ENCODE data around the gene RREB1.
A peak's percentile ranks its signal among the peaks of the same experiment; 100 is the strongest.
"Not testable (repeated sequence)": the region's sequence is repeated elsewhere in the genome, so short reads cannot be mapped to it uniquely, and the experiment has no call there.

The RREB1 gene

DNA sequence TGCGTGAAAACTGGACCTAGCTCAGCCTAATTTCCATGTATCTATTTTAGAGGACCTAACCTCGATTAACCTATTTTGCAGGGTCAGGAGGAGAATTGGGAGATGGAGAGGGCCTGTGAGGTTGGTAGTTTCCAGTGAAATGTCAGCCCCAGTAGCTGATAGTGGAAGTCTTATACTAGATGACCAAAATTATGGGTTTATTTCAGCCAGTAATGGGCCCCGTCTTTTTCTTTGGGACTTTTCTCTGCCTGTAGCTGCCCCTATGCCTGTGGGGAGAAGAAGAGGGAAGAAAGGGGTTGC lies 37.8 kb downstream of the RREB1 start:
- no peak for DNase-seq

DNA sequence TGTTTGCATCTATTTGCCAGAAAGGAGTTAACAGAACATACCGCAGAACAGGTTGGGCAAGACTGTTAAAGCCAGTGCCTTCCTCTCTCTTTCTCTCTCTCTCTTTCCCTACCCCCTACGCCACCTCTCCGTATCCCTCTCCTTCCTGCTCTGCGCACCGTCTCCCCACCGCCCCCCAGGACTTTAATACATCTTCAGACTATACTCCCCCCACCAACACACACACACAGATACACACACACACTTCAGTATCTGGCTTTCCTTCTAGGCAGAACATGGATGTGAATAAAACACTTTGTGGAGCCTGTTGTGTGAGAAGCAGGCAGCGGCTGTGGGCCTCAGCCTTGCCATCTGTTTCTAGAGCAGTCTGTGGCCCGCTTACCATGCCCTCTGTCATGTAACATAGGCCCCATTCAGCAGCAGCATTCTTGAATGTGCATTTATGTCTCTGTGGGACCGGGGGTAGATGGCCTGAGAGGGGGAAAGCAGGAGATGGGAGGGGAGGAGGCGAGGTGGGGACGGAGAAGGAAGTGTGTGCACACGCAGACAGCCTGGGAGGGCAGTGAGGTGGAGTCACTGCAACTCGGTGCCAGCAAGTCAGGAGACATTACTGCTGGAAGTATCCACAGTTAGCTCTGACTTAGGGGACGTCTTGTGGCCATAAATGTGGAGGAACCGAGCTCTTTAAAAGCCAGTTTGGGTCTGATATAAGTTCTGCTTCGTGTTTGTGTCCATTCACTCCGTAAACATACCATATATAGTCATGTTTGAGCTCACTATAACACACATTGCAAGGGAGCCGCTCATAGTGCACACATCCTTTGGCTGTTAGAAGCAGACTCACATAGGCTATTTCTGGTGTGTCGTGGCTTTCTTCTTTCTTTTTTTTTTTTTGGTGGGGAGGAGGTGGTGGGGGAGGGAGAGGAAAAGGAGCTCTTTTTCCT lies 38.4 kb downstream of the RREB1 start:
- peak; percentile 27 for DNase-seq

DNA sequence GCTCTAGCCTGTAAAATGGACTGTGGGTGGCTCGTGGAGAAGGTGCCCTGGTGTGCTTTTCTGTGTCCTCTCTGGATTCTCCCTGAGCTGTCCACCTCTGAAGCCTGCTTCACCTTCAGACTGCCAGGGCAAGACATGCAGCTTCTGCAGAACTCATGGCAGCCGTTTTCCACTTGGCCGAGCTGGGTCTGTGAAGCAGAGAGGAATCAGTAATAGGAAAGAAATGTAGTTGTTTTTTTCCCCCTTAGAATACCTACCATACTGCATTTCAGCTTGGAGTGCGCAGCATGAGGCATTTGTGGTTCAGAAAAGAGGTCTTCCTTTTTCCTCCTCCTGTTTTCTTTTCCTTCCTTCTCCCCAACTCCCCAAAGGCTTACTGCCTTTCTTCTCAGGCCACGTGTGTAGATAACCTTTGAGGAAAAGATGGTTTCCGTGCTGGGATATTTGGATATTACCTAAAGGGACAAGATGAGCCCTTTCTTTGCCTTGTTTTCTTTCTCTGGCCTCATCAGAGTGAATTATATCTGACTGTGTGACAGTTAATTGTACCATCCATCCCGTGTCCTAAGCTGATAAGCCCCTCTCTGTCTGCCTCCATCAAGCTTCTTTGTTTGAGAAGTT lies 39.4 kb downstream of the RREB1 start:
- no peak for DNase-seq

DNA sequence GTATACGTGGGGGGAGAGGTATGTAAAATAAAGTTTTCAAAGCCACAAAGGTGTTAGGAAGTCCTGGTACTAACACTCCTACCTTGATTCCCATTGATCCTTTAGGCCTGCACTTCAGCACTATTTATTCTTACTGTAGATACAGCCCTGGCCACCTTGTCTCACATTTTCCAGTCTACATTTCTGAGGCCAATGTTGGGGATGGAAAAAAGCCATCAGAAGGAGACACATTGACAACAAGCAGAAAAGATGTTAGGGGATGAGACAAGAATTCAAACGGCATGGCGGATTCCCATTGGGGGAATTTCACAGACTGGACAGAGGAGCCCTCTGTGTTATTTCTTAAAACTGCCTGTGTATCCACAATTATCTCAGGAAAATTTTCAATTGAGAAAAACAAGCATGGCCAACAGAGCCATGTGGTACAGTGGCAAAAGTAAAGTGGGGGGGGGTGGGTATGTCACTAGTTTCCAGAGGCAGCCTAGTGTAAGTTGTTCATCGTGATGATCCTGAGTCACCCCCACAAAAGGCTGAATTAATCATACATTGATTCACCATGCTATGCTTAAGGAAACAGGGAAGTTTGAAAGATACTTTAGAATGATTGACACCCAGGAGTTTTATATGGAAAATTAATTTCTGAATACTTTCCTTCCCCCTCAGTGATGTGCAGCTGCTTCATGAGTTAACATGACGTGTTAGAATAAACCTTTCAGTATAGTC lies 40.5 kb downstream of the RREB1 start:
- no peak for DNase-seq

DNA sequence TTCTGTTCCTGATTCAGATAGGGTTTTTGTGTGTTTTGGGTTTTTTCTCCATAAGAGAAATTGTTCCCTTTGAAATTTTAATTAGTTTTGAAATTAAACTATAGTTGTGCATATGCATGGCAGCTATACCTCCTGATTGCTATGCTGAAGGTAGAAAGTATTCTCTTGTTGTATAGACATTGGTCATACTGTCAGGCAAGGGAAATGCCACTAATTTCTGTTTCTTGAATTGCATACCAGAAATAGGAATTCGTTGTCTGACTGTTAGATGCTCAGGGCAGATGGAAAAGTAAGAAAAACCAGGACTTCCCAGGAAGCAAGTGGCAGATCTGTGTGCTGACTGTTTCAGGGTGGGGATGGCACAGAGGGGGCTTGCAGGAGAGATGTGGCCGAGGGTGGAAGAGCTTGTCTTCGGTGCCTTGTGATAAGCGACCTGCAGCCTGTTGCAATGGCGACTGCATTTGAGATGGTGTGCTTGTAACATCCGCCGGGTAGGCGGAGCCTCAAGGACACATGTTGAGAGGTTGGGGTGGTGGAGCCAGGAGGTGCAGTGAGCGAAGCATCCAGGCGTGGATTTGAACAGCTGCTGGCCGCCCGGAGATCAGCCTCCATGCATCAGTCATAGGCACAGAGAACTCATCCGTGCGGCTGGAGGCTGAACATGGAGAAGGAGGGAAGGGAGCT lies 42.8 kb downstream of the RREB1 start:
- DNase-seq = no peak

DNA sequence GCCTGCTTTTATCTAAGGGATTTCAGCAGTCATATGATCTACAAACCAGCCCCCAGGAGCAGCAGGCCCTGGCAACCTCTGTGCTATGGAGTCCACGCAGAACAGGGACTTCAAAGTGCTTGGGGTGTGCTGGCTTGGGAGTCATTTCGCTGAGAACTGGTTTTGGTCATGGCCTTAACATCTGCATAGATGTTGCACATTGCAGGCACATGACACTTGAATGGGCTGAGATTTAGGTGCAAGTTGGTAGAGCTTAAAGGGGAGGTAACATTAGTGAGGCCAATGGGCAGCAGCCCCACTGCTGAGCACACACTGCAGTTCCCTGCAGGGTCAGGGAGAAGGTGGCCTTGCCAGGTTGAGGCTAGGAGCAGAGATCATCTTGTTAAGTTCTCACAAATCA lies 43.6 kb downstream of the RREB1 start:
- no peak for DNase-seq

DNA sequence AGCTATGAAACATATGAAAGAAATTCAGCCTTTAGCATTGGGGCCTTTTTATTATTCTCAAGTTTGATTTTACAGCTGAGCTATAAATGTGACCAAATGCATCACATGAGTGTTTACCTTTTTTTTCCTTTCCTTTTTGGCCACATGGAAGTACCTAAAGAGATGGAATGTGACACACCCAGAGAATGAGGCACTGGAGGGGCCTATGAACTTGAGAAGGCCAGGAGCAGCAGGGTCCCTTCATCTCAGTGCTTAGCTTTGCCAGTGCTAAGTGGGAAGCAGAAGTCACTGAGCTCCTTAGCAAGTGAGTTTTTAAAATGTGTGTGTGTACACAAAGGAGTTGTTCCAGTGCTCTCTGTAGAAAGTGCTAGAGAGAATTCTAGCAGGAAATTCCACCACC lies 44.7 kb downstream of the RREB1 start:
- DNase-seq = no peak

DNA sequence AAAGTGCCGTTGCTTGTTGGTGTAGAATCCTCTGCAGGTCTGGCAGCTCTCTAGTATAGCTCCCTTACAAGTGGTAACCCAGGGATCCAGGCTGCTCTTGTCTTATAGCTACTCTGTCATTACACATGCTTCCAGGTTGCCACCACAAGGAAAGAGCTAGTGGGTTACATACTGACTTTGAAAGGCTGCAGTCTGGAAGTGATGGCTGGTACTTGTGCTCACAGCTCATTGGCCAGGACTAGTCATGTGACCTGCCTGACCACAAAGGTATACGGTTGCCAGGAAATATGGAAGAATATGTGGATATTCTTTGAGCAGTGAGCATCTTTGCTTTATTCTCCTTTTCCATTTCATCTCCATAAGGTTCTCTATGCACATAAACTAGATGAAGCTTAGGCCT lies 46.0 kb downstream of the RREB1 start:
- DNase-seq = peak; percentile 34

DNA sequence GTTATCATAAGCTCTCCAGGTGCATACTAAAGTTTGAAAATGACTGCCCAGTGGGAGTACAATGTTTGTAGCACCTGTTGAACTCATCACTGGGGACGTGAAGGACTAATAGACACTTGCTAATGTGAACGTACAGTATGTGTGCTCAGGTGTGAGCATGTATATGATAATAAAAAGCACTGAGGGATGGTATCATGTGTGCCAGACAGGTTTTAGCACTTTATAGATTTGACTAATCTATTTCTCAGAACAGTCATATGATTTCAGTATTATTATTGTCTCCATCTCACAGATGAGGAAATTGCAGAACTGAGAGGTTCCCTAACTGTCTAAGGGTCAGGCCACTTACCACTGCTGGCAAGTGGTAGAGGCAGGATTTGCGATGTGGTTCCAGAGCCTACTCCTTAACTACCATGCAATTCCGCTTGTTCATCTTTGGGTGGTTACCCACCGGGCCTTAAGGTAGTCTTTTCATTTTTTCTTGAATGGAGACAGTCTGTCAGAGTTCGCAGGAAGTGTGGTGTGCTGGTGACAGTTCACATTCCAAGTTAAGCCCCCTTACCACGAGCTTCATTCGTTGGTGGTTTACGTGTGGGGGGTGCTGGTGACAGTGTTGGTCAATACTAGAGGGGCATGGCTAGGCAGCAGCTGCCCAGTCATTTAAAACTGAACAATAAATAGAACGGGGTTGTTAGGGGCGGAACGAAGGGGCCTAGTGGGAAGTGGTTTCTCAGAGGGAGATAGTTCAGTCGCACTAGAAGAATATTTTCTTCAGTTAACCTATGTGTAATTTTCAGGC lies 46.8 kb downstream of the RREB1 start:
- DNase-seq = peak; percentile 55

DNA sequence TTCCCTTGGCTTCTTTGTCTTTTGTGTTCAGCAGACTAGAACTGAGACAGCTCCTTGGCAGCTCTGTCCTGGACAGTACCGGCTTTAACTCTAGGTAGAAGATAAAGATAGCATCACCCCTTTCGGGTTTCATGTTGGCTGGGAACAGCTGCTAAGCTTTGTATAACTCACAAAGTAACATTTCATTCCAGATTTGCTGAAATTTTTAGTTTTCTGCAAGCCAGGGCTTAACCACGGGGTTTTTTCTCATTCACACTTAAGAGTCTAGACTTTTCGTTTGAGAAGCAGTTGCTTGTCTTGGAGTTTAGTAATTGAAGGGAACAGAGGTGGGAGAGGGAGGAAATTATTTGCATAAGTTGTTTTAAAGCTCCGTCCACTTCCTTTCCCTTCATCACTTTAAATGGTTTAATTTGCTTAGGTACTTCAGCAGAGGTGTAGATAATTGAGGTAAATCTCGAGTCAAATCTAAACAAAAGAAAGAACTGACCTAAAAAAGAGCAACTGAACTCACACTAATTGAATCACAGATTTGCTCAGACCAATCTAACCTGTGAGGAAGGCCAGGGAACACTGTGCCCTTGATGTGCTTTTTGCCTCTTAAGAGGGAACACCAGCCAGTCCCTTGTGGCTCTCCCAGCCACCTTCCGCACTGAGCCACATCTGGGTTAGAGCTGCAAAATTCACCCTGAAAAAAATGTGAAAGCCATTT lies 48.3 kb downstream of the RREB1 start:
- no peak for DNase-seq

DNA sequence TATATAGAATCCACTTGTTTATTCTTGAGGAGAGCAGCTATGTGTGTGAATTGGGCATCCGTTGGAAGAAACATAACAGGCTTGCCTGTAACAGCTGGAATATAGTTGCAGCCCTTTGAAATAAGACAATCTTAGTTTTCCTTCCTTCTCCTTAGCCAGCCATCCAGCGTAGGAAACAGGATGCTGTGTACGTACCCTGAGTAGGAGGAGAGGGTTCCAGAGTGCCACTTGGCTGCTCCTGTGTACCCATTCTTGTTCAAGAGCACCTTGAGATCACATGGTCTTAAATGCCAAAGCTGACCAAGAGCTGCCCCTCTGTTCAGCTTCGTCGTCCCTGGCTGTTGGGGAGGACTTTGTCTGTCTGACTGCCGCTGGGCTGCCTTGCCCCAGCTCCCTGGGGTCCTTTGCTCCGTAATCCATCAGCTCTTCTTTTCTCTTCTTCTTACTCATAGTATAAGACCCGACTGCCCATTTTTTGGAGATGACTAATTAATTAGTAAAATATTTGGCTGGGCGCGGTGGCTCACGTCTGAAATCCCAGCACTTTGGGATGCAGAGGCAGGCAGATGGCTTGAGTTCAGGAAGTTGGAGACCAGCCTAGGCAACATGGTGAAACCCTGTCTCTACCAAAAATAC lies 49.0 kb downstream of the RREB1 start:
- no peak for DNase-seq

DNA sequence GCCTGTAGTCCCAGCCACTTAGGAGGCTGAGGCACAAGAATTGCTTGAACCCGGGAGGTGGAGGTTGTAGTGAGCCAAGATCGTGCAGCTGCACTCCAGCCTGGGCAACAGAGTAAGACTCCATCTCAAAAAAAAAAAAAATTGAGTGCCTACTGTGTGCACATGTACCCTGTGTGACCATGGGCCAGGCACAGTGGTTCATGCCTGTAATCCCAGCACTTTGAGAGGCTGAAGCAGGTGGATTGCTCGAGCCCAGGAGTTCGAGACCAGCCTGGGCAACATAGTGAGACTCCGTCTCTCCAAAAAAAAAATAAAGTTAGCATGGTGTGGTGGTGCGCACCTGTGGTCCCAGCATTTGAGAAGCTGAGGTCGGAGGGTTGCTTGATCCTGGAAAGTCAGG lies 49.5 kb downstream of the RREB1 start:
- not testable (repeated sequence) for DNase-seq

DNA sequence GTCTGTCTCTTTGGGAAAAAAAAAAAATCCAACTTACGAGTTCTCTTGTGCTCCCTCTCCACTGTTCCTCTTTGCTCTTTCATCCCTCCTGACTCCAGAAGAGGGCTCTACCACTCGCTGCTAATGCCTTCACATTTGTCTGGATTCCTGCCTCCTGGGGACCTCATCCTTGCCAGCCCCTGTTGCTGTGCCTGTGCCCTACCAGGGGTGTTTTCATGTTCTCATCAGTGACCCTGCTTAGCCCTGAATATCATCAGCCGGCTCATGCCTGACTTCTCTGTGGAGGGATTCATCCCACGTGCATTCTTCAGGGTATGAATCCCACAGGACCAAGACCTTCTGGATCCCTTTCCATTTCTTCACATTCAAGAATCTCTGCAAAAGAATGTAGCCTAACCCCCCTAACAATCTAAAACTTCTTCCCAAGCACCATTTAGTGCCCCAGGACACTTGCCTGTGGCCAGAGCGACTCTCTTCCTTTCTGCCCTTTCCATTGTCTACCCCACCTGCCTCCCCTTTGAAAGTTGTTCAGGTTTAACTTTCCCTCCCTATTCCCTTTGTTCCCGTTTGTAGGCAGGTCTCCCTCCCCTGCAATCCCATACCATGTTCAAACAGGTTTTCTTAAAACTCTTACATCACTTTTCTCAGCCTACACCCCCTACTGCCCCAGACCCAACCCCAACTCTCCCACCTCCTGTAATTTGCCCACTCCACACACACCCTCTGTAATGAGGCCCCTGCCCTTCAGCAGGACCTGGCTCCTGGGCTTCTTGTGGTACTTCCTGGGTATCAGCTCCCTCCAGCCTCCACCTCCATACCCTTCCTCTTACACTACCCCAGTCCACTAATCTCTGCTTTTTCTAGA lies 50.2 kb downstream of the RREB1 start:
- DNase-seq = no peak

DNA sequence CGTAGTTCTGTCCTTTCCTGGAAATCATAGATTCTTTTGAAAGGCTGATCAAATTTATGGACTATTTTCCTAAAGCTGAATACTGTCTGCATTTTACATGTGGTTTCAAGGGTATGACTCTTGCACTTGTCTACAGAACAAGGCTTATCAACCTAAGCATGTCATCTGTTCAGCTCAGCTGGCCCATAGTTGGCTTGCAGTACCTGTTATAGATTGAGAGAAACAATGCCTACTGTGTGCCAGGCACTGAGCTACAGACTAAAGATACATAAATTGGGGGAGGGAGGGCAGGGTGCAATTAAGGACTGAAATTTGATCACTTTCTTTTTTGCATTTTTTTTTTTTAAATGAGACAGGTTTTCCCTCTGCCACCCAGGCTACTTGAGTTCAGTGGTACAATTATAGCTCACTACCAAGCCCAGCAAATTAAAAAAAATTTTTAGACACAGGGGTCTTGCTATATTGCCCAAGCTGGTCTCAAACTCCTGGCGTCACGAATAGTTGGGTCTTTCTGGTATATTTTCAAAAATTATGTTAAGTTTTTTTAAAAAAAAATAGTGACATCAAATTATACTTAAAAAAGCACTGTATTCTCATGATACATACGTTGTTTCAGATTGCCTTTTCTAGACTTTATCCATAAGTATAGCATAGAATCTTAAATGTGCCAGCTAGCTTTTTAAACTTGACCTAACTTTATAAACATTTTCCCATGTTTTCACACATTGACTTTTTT lies 52.2 kb downstream of the RREB1 start:
- no peak for DNase-seq

DNA sequence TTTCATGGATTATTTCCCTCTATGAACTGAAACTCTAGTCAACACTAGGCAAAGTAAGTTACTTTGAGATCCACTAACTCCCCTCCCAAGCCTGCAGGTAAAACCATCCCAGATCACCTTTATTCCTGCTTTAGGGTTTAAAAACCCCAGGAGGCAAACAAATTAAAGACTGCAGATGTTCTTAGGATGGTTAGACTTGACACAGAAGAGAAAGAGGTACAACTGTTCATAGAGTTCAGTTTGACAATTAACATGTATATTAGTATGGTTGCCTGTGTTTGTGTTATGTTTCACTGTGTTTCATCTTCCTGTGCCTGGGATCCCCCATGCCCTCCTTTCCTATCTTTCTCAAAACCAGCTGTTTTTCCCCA lies 53.5 kb downstream of the RREB1 start:
- DNase-seq = no peak

DNA sequence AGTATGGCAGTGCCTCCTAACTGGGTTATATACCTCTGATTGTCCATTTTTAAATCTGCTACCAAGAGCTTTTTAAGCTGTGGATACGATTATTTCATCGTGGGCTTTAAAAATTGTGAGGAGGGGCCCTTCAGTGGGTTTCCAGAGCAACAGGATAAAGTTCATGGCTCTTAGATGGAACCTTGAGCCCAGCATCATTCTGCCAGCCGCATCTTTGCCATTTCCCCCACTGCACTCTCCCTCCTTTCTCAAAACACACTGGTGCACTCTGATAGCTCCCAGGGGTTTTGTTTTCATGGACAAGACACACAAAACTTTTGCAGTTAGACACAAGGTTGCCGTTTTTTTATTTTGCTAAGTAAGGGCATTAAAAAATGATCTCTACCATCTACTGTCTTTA lies 54.1 kb downstream of the RREB1 start:
- no peak for DNase-seq

DNA sequence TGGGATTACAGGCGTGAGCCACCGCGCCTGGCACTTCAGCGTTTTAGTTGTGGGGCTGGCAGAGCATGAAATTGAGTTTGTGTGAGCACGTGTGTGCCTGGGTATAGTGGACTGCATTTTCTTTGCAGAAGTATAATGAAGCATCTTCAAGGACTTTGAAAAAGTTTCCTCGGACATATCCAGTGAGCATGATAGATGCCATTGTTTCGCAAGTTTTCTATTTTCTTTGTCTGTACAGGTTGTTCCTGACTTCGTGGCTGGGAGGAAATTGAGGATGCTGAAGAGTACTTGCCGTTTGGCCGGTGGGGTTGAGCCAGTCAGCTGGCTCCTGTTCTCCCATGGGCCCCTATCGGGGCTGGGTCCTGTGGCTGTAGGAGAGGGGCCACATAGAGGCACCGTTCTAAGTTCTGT lies 55.9 kb downstream of the RREB1 start:
- DNase-seq = no peak

DNA sequence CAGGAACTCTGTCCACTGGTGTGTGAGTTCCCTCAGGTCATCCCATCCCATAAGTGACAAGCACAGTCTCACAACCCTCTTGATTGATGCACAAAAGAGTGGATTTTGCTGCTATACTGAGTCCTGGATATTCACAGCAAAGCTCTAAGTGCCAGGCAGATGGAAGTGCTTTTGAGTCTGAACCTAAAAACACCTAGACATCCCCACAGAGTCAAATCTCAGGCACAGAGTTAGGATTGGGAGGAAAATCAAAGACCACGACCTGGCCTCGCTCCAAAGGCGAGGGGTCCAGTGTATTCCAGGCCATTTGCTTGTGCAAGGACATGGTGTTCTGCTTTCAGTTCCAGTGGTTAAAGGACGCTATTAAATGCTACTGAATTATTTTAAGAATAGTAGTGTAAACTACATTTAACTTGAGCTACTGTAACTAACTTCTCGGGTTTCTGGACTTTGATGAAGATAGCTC lies 56.8 kb downstream of the RREB1 start:
- no peak for DNase-seq
